Neural crest cell (in vitro differentiated cells): ENCODE data around the gene A2ML1. TPM values are rescaled to one million over a fixed set of nuclear protein-coding genes. Genes with fewer than 3 reads are reported as not detected.
"Not testable (repeated sequence)": the region's sequence is repeated elsewhere in the genome, so short reads cannot be mapped to it uniquely, and the experiment has no call there.

Source experiments
- DNase-seq: peaks from one replicate; pipeline ENCODE4 v3.0.0; 2021; ENCODE audit warnings: low read depth, mixed read lengths, low spot score
- H3K27ac Mint-ChIP-seq: one replicate; pipeline ENCODE4 v1.8.0; 2021; ENCODE audit warnings: mild to moderate bottlenecking, mixed read lengths; ENCODE audit not compliant: unreplicated experiment
- H3K27me3 Mint-ChIP-seq: 2 replicates; pipeline ENCODE4 v1.8.0; 2021; ENCODE audit warnings: low read depth, mild to moderate bottlenecking, mixed read lengths
- H3K36me3 Mint-ChIP-seq: 2 replicates; pipeline ENCODE4 v1.8.0; 2021; ENCODE audit warnings: low read depth, mild to moderate bottlenecking, mixed read lengths
- H3K4me1 Mint-ChIP-seq: 2 replicates; pipeline ENCODE4 v1.8.0; 2021; ENCODE audit warnings: mixed read lengths
- H3K4me3 Mint-ChIP-seq: one replicate; pipeline ENCODE4 v1.8.0; 2021; ENCODE audit warnings: mild to moderate bottlenecking, mixed read lengths
- H3K9me3 Mint-ChIP-seq: 2 replicates; pipeline ENCODE4 v1.8.0; 2021; ENCODE audit warnings: mixed read lengths
- total RNA-seq: library from RNA; stranded (reverse); gene quantifications from 2 replicates; pipeline ENCODE4 v1.2.1, GENCODE V29; 2021
- TF ChIP-seq, protein P1 (sequence below): fragments of 200-600 bp; sonication (generic); conservative IDR thresholded peaks from 2 replicates; pipeline ENCODE4 v1.5.0; 2021; ENCODE audit warnings: antibody characterized with exemption, mild to moderate bottlenecking

A2ML1 gene
- total RNA-seq, 1 donor from 2014 or later = not detected

- H3K27me3 Mint-ChIP-seq = no peaks in the 10 kb centered on the region
- no peaks in the 10 kb centered on the region for H3K4me1 Mint-ChIP-seq
- H3K9me3 Mint-ChIP-seq = no peaks in the 10 kb centered on the region
- no peak overlapping the region for H3K4me3 Mint-ChIP-seq
- no peaks in the 10 kb centered on the region for H3K36me3 Mint-ChIP-seq
- H3K27ac Mint-ChIP-seq = no peak overlapping the region
- TF ChIP-seq, protein P1, sequence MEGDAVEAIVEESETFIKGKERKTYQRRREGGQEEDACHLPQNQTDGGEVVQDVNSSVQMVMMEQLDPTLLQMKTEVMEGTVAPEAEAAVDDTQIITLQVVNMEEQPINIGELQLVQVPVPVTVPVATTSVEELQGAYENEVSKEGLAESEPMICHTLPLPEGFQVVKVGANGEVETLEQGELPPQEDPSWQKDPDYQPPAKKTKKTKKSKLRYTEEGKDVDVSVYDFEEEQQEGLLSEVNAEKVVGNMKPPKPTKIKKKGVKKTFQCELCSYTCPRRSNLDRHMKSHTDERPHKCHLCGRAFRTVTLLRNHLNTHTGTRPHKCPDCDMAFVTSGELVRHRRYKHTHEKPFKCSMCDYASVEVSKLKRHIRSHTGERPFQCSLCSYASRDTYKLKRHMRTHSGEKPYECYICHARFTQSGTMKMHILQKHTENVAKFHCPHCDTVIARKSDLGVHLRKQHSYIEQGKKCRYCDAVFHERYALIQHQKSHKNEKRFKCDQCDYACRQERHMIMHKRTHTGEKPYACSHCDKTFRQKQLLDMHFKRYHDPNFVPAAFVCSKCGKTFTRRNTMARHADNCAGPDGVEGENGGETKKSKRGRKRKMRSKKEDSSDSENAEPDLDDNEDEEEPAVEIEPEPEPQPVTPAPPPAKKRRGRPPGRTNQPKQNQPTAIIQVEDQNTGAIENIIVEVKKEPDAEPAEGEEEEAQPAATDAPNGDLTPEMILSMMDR = no peak
- DNase-seq = no peak
These were observed 77.4 kb downstream of the A2ML1 start for GRCh38 chr12:8899830-8900229.

DNA sequence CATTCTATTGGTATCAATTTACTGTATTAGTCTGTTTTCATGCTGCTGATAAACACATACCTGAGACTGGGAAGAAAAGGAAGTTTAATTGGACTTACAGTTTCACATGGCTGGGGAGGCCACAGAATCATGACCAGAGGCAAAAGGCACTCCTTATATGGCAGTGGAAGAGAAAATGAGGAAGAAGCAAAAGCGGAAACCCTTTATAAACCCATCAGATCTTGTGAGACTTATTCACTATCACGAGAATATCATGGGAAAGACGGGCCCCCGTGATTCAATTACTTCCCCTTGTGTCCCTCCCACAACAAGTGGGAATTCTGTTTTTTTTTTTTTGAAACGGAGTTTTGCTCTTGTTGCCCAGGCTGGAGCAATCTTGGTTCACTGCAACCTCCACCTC, 80.3 kb downstream of the A2ML1 start:
- H3K9me3 Mint-ChIP-seq, H3K27ac Mint-ChIP-seq, H3K4me3 Mint-ChIP-seq, H3K27me3 Mint-ChIP-seq, H3K36me3 Mint-ChIP-seq, H3K4me1 Mint-ChIP-seq, DNase-seq: not testable (repeated sequence)

- H3K4me1 Mint-ChIP-seq = peaks cover 5% of the 10 kb centered on the region
These were observed 81.2 kb downstream of the A2ML1 start for GRCh38 chr12:8903646-8904045.

DNA sequence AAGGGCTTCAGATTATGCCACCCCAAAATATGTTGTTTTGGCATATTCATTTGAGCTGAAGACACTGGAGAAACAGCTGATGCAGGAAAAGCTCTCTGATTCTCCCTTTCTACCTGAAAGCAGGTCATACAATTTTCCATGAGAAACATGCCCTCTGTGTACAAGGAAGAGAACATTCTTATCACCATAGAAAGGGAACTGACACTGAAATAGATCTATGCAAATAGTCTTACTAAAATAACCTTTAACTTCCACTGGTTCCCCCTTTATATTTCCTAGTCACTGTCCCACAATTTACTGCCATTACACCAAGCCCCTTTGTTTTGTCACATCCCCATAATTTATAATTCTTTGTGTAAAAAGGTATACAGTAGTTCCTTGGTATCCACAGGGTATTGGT, 82.2 kb downstream of the A2ML1 start:
- no peak for DNase-seq
- Mint-ChIP-seq H3K27me3 (no peaks in the 10 kb centered on the region), H3K36me3 (no peaks in the 10 kb centered on the region), H3K4me3 (no peak overlapping the region), H3K27ac (no peak overlapping the region), H3K4me1 (peaks cover 5% of the 10 kb centered on the region), H3K9me3 (no peaks in the 10 kb centered on the region)
- TF ChIP-seq, protein P1 = no peak

More at GRCh38 chr12:8903646-8904045, 81.2 kb downstream of the A2ML1 start:
- Mint-ChIP-seq H3K4me3 (no peak overlapping the region), H3K27me3 (no peaks in the 10 kb centered on the region), H3K9me3 (no peaks in the 10 kb centered on the region), H3K27ac (no peak overlapping the region), H3K36me3 (no peaks in the 10 kb centered on the region)
- TF ChIP-seq, protein P1 = no peak
- no peak for DNase-seq

DNA sequence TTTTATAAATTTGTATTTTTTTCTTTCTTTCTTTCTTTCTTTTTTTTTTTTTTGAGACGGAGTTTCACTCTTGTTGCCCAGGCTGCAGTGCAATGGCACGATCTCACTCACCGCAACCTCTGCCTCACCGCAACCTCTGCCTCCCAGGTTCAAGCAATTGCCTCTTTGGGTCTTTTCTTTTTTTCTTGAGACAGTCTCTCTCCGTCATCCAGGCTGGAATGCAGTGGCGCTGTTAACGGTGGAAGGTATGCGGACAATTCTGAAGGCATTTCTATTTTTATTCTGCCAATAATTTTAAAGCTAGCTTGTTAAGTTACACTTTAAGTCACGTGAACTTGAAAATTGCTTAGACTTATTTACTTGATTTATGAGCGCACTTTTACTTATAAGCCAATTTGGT, 83.1 kb downstream of the A2ML1 start:
- Mint-ChIP-seq H3K36me3 (no peaks in the 10 kb centered on the region), H3K4me3 (no peak overlapping the region), H3K9me3 (no peaks in the 10 kb centered on the region), H3K27ac (no peak overlapping the region), H3K4me1 (peaks cover 5% of the 10 kb centered on the region), H3K27me3 (no peaks in the 10 kb centered on the region)
- DNase-seq = no peak
- TF ChIP-seq, protein P1 = no peak

GRCh38 chr12:8906266-8907180, 84.1 kb downstream of the A2ML1 start:
- Mint-ChIP-seq H3K27me3 (no peaks in the 10 kb centered on the region), H3K4me1 (peaks cover 5% of the 10 kb centered on the region), H3K4me3 (no peak overlapping the region), H3K36me3 (no peaks in the 10 kb centered on the region), H3K9me3 (no peaks in the 10 kb centered on the region), H3K27ac (no peak overlapping the region)
- TF ChIP-seq, protein P1 = no peak
- DNase-seq = no peak
